T-helper 17 cell (primary cell): ENCODE data around the gene CLCNKB. TPM values are rescaled to one million over a fixed set of nuclear protein-coding genes. Genes with fewer than 3 reads are reported as not detected.

Experiments
- ATAC-seq: fragments of 150-1000 bp; cut with Tn5 transposase; 2 replicates; pipeline ENCODE4 v1.10.0; 2021; ENCODE audit warnings: mild to moderate bottlenecking, moderate library complexity
- DNase-seq, 3 donors: peaks; one replicate each; pipeline versions ENCODE4 v3.0.0 to v3.0.0-alpha.2; 2020 to 2021
- H3K9me3 ChIP-seq: one replicate; pipeline ENCODE4 v1.7.0; 2013; ENCODE audit warnings: low read length, mild to moderate bottlenecking; ENCODE audit not compliant: control insufficient read depth, poor library complexity, severe bottlenecking
- H3K27ac Mint-ChIP-seq: one replicate; pipeline ENCODE4 v1.8.0; 2022; ENCODE audit warnings: mild to moderate bottlenecking, moderate library complexity, mixed read lengths
- H3K27me3 Mint-ChIP-seq: one replicate; pipeline ENCODE4 v1.8.0; 2022; ENCODE audit warnings: mixed read lengths
- H3K36me3 Mint-ChIP-seq: one replicate; pipeline ENCODE4 v1.8.0; 2022; ENCODE audit warnings: low read depth, mixed read lengths
- H3K4me1 Mint-ChIP-seq: one replicate; pipeline ENCODE4 v1.8.0; 2022; ENCODE audit warnings: mild to moderate bottlenecking, mixed read lengths
- H3K4me3 Mint-ChIP-seq: one replicate; pipeline ENCODE4 v1.8.0; 2022; ENCODE audit warnings: mild to moderate bottlenecking, moderate library complexity, mixed read lengths
- total RNA-seq, 4 donors: library from RNA in 2 of 4; stranded (reverse) in 2 of 4; gene quantifications; one replicate each; pipeline ENCODE4 v1.2.3 and lab custom pipeline; 2022 to 2026

The CLCNKB gene
- total RNA-seq, 2 donors from 2014 or later, result not detected

DNA sequence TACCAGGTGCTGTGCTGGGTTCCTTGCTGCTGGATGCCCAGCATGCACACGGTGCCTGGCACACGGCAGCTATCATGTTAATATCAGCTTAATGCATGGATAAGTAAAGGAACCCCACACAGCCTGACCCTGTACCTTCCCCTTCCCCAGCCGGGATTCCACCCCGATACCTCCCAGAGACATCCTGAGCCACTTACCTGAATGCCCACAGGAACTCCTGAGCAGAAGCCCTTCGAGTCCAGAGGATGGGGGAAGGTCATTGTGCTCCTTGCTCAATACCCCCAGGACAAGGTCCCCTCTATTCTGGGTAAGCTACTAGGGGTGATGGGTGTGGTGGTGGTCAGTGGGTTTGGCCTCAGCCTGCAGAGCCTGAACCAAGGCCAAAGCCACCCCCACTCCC, 28.5 kb downstream of the CLCNKB start:
- no peak for DNase-seq
- Mint-ChIP-seq H3K27me3 (peaks cover 16% of the 10 kb centered on the region), H3K27ac (no peak overlapping the region), H3K36me3 (no peaks in the 10 kb centered on the region), H3K4me1 (peaks cover 23% of the 10 kb centered on the region), H3K4me3 (peak overlapping the region; percentile 49)
- no peak for ATAC-seq
- no peaks in the 10 kb centered on the region for H3K9me3 ChIP-seq

DNA sequence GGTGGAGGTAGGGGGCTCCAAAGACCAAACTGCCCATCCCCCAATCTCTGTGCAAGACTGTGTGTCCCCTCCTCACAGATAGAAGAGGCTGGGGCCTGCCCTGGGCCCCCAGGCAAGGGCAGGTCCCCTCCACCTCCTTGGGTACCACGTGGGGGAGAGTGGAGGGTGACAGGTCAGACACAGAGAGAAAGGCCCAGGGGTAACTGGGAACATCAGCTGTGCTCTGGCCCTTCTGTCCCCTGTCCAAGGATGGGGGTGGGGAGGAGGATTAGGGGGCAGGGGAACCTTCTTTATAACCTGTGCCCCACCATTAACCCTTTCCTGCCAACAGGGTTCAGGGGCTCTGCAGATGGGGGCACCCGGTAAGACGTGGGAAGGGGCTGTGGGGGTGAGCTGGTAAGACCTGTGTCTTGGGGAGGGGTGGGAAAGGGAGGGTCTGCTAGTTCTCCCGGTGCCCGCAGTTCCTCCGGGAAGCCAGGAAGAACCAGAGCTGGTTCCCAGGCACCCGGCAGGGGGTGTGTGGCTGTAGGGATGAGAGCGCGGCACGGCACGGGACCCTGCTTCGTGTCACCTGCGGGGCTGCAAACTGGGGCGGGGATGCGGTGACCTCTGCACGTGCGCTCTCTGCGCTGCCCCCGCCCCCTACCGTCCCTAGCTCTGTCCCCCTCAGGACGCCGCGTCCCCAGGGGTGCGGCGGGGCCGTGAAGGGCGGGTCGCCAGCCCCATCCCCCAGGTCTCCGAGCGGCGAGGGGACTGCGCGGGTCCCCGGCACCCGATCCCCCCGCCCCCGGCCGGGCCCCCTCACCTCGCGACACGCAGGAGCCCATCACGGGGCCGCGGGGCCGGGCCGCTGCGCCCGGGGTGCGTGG, 29.3 kb downstream of the CLCNKB start:
- Mint-ChIP-seq H3K27me3 (peaks cover 12% of the 10 kb centered on the region), H3K27ac (no peak overlapping the region), H3K4me3 (peak overlapping the region; percentile 39), H3K4me1 (peaks cover 23% of the 10 kb centered on the region), H3K36me3 (no peaks in the 10 kb centered on the region)
- H3K9me3 ChIP-seq, result no peaks in the 10 kb centered on the region
- DNase-seq (no peak), ATAC-seq (peak; percentile 25)

DNA sequence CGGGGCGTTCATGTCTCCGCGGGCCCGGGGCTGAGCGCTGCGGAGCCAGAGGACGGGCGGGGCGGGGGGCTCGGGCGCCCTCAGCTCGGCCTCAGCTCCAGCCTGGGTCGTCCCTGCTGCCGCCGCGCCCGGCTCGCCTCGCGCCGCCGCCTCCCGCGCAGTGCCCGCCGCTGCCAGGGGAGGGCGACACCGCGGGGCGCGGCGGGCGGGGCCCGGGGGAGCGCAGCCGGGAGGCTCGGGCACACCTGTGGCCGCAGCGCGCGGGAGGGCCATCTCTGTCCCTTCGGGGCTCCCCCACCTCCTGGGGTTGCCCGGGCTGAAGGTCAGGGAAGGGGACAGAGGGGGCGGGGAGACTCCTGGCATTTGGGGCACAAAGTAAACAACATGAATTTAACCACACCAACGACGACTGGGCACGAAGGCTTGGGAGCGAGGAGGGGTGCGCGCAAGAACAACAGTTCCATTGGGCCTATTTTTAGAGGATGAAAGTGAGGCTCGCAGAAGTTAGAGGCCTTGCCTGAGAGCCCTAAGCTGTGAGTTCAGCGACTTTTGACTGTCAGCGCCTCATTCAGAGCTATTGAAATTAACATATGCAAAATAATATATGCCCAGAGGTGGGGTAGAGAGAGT, 30.0 kb downstream of the CLCNKB start, which contains the start of gene FAM131C:
TSS of gene FAM131C (minus strand) at position 162 of the 630 bp plus-strand sequence. CDS start 209 bp downstream, outside the sequence.
- Mint-ChIP-seq H3K4me3 (peak within 1 kb of the TSS; percentile 86), H3K36me3 (no peaks in the 10 kb centered on the region), H3K4me1 (peaks cover 23% of the 10 kb centered on the region), H3K27ac (peak within 1 kb of the TSS; percentile 63), H3K27me3 (peaks cover 11% of the 10 kb centered on the region)
- no peaks in the 10 kb centered on the region for H3K9me3 ChIP-seq
- ATAC-seq (peak; percentile 94), DNase-seq (peak; percentile 30 to 47 (median 43))

DNA sequence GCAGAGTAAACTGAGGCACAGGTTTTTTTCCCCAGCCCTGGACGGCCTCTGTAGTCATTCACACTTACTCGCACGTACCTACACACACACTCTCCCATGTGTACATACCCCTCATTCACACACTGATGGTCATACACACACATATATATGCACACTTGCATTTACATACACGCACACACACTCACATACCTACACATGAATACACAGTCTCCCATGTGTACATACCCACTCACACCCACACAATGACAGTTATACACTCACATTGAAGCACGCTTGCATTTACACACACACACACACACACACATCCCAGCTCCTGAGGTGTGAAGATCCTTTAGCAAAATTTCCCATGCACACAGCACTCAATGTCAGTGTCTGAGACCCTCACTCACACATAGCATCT, 30.6 kb downstream of the CLCNKB start:
- H3K27me3 Mint-ChIP-seq, result peaks cover 11% of the 10 kb centered on the region
- ATAC-seq (no peak), DNase-seq (no peak)
- no peaks in the 10 kb centered on the region for H3K36me3 Mint-ChIP-seq
- H3K4me3 Mint-ChIP-seq, result peak overlapping the region; percentile 86
- peaks cover 28% of the 10 kb centered on the region for H3K4me1 Mint-ChIP-seq
- peak overlapping the region; percentile 63 for H3K27ac Mint-ChIP-seq
- H3K9me3 ChIP-seq, result no peaks in the 10 kb centered on the region

DNA sequence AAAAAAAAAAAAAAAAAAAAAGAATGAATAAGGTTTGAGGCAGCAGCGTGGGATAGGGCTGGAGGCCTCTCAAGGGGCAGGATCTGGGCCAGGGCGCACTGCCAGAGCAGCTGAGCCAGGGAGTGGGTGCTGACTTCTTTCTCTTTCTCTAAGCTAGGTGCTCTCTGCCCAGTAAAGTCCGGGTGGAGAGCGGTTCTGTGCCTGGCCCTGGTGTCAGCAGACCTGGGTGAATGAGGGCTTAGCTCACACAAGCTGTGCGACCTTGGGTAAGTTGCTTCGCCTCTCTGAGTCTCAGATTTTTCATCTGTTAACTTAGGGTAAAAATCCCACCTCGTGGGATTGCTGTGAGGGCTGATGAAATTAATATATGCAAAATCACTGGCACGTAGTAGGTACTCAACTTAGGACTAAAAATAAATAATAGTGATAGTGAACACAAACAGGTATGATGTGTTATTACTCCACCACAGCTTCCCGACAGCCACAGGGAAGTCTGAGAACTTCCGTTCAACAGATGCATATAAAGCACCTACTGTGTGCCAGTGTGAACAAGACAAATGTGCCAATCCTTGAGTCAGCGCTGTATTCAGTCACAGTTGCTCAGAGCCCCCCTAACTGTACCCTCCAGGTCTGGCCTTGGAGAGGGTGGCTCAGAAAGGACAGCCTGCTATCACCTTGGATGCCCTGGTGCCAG, 31.9 kb downstream of the CLCNKB start:
- no peaks in the 10 kb centered on the region for H3K36me3 Mint-ChIP-seq
- no peaks in the 10 kb centered on the region for H3K9me3 ChIP-seq
- DNase-seq, result no peak
- H3K4me1 Mint-ChIP-seq, result peaks cover 23% of the 10 kb centered on the region
- H3K27me3 Mint-ChIP-seq, result peaks cover 11% of the 10 kb centered on the region
- no peak overlapping the region for H3K27ac Mint-ChIP-seq
- no peak overlapping the region for H3K4me3 Mint-ChIP-seq
- ATAC-seq, result no peak

DNA sequence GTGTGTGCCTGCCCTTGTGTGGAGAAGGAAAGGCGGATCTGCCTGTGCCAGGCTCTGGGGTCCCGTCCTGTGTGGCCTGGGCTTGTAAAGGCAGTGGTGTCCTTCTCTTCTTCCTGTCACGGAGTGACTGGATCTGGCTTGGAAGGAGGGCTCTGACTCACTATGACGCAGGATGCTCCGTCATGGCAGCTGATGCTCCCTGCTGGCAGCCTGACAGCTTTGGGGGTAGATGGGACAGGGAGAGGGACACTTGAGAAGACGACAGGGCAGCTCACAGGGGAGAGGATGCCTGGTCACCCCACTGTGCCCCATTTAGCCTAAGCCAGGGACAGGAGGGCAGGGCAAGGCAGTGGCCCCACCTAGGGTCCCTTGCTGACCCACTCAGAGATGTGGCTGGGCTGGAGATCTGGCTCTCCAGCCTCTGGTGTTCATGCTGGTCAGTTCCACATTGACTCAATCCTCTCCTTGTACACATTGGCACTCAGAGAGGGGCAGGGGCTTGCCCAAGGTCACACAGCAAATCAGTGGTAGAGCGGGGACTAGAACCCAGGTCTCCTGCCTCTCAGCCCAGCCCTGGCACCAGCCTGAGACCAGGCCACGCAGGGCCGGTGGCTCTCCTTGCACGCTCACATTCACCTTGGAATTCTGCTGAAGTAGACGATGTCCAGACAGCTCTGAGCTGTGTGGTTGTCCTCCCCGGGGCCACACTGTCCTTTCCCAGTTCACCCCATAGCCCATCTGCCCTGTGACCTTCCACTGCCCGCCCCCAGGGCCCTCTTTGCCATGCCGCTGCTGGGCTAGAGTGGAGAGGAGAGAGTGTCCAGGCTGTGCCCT, 32.7 kb downstream of the CLCNKB start:
- Mint-ChIP-seq H3K27ac (no peak overlapping the region), H3K4me1 (peaks cover 17% of the 10 kb centered on the region), H3K36me3 (no peaks in the 10 kb centered on the region), H3K4me3 (no peak overlapping the region), H3K27me3 (peaks cover 11% of the 10 kb centered on the region)
- no peaks in the 10 kb centered on the region for H3K9me3 ChIP-seq
- no peak for ATAC-seq
- no peak for DNase-seq

DNA sequence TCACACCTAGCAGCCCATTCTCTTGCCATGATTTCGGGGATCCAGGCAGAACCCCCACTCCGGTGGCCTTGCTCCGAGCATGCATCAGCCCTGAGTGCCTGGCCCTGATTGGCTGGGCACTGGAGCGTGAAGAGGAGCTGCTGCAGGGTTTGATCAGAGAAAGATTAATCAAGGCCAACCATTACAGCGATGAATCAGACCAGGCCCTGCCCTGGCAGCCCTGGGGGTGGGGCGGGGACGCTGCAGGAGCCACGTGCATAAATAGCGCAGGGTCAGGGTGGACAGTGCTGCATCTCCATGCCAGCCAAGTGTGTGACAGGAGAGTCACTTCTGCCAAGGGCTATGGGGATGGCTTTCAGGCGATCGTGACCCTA, 33.3 kb downstream of the CLCNKB start:
- peaks cover 15% of the 10 kb centered on the region for H3K4me1 Mint-ChIP-seq
- ATAC-seq, result no peak
- H3K27ac Mint-ChIP-seq, result peak overlapping the region; percentile 41

DNA sequence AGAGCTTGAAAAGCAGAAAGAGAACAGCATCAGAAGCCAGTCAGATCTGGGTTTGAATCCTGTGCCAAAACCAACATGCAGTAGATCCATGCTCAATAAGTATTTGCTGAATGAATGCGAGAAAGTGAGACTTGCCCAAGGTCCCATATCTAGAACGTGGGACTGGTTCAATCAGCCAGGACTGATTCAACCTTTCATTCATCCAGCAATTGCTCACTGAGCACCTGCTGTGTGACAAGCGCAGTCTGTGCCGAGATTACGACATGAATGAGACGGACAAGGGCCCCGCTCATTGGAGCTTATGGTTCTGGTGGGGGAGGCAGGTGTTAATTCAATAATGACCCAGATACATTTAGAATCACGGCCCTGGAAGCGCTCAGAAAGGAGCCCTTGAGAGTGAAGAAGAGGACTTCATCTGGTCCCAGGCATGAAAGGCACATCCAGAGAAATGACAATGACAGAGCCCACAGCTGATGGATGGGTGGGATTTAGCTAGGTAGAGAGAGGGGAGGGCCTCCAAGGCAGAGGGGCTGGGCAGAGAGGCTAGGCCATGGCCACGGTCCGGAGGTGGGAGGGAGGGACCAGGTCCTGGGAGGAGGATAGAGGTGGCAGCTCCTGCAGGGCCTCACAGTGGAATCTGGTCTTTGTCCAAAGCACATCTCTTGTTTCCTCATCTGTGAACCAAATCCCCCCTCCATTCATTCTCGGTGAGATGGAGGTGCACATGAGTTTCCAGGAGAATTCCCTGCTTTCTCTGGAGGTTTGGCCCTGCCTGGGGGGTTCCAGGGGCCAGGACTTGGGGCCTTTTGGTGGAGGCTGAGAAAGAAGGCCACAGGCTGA, 34.0 kb downstream of the CLCNKB start:
- H3K9me3 ChIP-seq, result no peaks in the 10 kb centered on the region
- H3K27me3 Mint-ChIP-seq, result peaks cover 12% of the 10 kb centered on the region
- no peaks in the 10 kb centered on the region for H3K36me3 Mint-ChIP-seq
- peak overlapping the region; percentile 41 for H3K27ac Mint-ChIP-seq
- peaks cover 13% of the 10 kb centered on the region for H3K4me1 Mint-ChIP-seq
- no peak overlapping the region for H3K4me3 Mint-ChIP-seq
- ATAC-seq (no peak), DNase-seq (no peak)

More for the DNA sequence above, 33.3 kb downstream of the CLCNKB start:
- no peak overlapping the region for H3K4me3 Mint-ChIP-seq
- no peaks in the 10 kb centered on the region for H3K9me3 ChIP-seq
- no peak for DNase-seq
- peaks cover 11% of the 10 kb centered on the region for H3K27me3 Mint-ChIP-seq
- H3K36me3 Mint-ChIP-seq, result no peaks in the 10 kb centered on the region

DNA sequence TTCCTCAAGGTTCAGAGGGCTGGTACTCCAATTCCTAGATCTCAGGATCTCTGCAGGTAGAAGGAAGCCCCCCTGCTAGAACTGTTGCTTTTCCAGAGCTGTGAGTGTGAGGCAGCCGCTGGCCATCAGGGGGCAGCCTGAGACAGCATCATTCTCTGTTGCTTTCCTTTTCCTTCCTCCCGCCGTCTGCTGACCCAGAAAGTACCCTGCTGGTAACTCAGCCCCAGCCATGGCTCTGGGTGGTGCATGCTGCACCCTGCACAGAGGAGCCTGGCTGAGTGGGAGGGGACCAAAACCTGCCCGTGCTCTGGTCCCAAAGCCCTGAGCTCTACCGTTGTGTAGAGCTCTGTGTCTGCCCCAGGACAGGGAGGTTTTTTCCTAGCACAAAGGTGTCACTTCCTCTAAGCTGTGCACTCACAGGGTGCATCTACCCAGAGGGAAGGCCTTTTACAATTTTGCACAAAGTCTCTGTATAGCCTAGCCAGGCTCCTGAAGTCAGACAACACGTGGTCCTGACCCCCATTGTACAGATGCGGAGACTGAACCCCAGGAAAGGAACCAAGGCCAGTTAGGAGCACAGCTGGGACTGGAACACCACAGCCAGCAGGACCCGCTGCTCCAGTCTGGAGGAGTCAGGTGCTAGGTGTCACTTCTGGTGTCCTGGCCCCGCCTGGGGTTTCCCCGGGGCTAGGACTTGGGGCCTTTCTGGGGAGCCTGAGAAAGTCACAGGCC, 35.5 kb downstream of the CLCNKB start:
- Mint-ChIP-seq H3K27ac (no peak overlapping the region), H3K4me3 (peak overlapping the region; percentile 73)
- peak; percentile 50 to 59 (median 55) for DNase-seq

DNA sequence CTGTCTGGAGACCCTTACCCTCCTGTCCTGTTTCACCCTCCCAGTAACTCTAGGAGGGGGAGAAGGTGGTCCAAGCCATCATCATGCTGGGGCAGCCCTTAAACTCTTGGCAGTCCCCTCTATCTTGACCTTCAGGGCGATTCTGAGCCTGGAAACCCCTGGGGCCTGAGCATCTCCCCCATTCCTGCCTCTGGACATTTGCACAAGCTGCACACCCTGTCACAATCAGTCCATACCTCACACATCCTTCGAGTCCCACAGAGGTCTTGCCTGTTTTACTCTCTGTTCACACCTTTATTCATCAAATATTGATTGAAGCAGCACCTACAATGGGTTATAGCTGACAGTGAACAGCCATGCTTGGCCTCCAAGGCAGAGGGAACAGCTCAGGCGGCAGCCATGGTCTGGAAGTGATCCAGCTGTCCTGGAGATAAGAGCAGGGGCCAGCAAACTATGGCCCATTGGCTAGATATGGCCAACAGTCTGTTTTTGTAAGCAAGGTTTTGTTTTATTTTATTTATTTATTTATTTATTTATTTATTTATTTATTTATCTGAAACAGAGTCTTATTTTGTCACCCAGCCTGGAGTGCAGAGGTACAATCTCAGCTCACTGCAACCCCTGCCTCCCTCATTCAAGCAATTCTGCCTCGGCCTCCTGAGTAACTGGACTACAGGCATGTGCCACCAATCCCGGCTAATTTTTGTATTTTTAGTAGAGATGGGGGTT, 37.0 kb downstream of the CLCNKB start:
- Mint-ChIP-seq H3K27ac (no peak overlapping the region), H3K4me3 (no peak overlapping the region), H3K4me1 (peaks cover 5% of the 10 kb centered on the region), H3K36me3 (no peaks in the 10 kb centered on the region), H3K27me3 (peaks cover 4% of the 10 kb centered on the region)
- no peaks in the 10 kb centered on the region for H3K9me3 ChIP-seq
- ATAC-seq (no peak), DNase-seq (no peak)

More for the DNA sequence above, 35.5 kb downstream of the CLCNKB start:
- no peaks in the 10 kb centered on the region for H3K9me3 ChIP-seq
- peak; percentile 89 for ATAC-seq
- Mint-ChIP-seq H3K27me3 (peaks cover 10% of the 10 kb centered on the region), H3K4me1 (peaks cover 8% of the 10 kb centered on the region), H3K36me3 (no peaks in the 10 kb centered on the region)

DNA sequence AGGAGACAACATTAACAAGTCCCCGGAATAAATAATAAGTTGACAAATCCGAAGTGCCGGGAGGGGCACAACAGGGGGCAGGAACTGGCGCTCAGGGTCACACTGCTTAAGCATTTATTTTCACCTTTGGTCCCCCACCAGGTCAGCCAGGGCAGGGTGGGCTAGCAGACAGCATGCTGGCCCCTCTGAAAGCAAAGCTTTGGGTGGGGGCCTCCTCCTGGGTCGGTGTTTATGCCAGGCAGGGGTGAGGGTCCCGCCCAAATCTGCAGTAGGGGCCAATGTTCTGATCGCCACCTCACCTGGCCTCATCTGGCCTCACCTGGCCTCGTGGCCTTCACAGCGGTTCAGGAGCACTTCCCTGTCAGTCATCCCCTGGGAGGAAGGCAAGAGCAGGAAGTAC, 38.1 kb downstream of the CLCNKB start:
- Mint-ChIP-seq H3K27ac (no peak overlapping the region), H3K4me3 (no peak overlapping the region), H3K4me1 (peaks cover 5% of the 10 kb centered on the region), H3K27me3 (peaks cover 4% of the 10 kb centered on the region), H3K36me3 (no peaks in the 10 kb centered on the region)
- ATAC-seq (no peak), DNase-seq (no peak)
- no peaks in the 10 kb centered on the region for H3K9me3 ChIP-seq
